ENCODE data around the gene TDRD3.

TDRD3 gene

GRCh38 chr13:60448907-60449510 lies 52.0 kb downstream of the TDRD3 start:
- Histone ChIP-seq H3K4me1 (ENCODE audit: insufficient read depth, low read length, severe bottlenecking) (no peaks in the 10 kb centered on the region), H3K36me3 (ENCODE audit: insufficient read depth, low read length) (no peaks in the 10 kb centered on the region)
- TF ChIP-seq CTCF (IDR thresholded peaks at IDR 0.05; ENCODE audit: low read length) (peak; percentile 65), EZH2 (IDR thresholded peaks at IDR 0.05; ENCODE audit: borderline replicate concordance, low read length) (no peak)

GRCh38 chr13:60453490-60453889 lies 56.5 kb downstream of the TDRD3 start:
- Histone ChIP-seq H3K9me2 (ENCODE audit: low read depth, low read length) (no peaks in the 10 kb centered on the region), H3K9me3 (ENCODE audit: low read length) (no peaks in the 10 kb centered on the region), H3K79me2 (ENCODE audit: insufficient read depth, low read length) (no peaks in the 10 kb centered on the region), H3K4me3 (ENCODE audit: low read depth, low read length, poor library complexity, severe bottlenecking) (no peak overlapping the region), H3K27me3 (ENCODE audit: insufficient read depth, low read length) (no peaks in the 10 kb centered on the region), H3K9ac (ENCODE audit: low read length) (no peak overlapping the region), H3K27ac (ENCODE audit: low read depth, low read length, poor library complexity, severe bottlenecking) (no peak overlapping the region), H3K36me3 (ENCODE audit: insufficient read depth, low read length) (no peaks in the 10 kb centered on the region), H4K20me1 (ENCODE audit: insufficient read depth, low read length) (no peaks in the 10 kb centered on the region), H2AFZ (ENCODE audit: low read length) (no peak overlapping the region), H3K4me2 (ENCODE audit: low read length) (no peak overlapping the region), H3K4me1 (ENCODE audit: insufficient read depth, low read length, severe bottlenecking) (no peaks in the 10 kb centered on the region), H3F3A (ENCODE audit: insufficient read depth, low read length) (no peaks in the 10 kb centered on the region)
- no peak for TF ChIP-seq EZH2 (IDR thresholded peaks at IDR 0.05; ENCODE audit: borderline replicate concordance, low read length)
- TF ChIP-seq CTCF (IDR thresholded peaks at IDR 0.05; ENCODE audit: low read length), result no peak

More at GRCh38 chr13:60448907-60449510, 52.0 kb downstream of the TDRD3 start:
- no peak overlapping the region for H3K4me2 ChIP-seq (ENCODE audit: low read length)
- H3K9me3 ChIP-seq (ENCODE audit: low read length), result no peaks in the 10 kb centered on the region
- no peak overlapping the region for H3K27ac ChIP-seq (ENCODE audit: low read depth, low read length, poor library complexity, severe bottlenecking)
- H3K79me2 ChIP-seq (ENCODE audit: insufficient read depth, low read length), result no peaks in the 10 kb centered on the region
- H3K27me3 ChIP-seq (ENCODE audit: insufficient read depth, low read length), result no peaks in the 10 kb centered on the region
- no peak overlapping the region for H2AFZ ChIP-seq (ENCODE audit: low read length)
- no peak overlapping the region for H3K4me3 ChIP-seq (ENCODE audit: low read depth, low read length, poor library complexity, severe bottlenecking)
- no peak overlapping the region for H3K9ac ChIP-seq (ENCODE audit: low read length)
- H3F3A ChIP-seq (ENCODE audit: insufficient read depth, low read length), result no peaks in the 10 kb centered on the region
- H4K20me1 ChIP-seq (ENCODE audit: insufficient read depth, low read length), result no peaks in the 10 kb centered on the region
- no peaks in the 10 kb centered on the region for H3K9me2 ChIP-seq (ENCODE audit: low read depth, low read length)

- Histone ChIP-seq H3K9ac (ENCODE audit: low read length) (no peak overlapping the region), H3K27ac (ENCODE audit: low read depth, low read length, poor library complexity, severe bottlenecking) (no peak overlapping the region), H3K79me2 (ENCODE audit: insufficient read depth, low read length) (no peaks in the 10 kb centered on the region), H4K20me1 (ENCODE audit: insufficient read depth, low read length) (no peaks in the 10 kb centered on the region), H3K9me2 (ENCODE audit: low read depth, low read length) (no peaks in the 10 kb centered on the region), H3K9me3 (ENCODE audit: low read length) (no peaks in the 10 kb centered on the region), H2AFZ (ENCODE audit: low read length) (no peak overlapping the region), H3K4me1 (ENCODE audit: insufficient read depth, low read length, severe bottlenecking) (no peaks in the 10 kb centered on the region), H3K4me3 (ENCODE audit: low read depth, low read length, poor library complexity, severe bottlenecking) (no peak overlapping the region), H3K4me2 (ENCODE audit: low read length) (no peak overlapping the region), H3F3A (ENCODE audit: insufficient read depth, low read length) (no peaks in the 10 kb centered on the region), H3K27me3 (ENCODE audit: insufficient read depth, low read length) (no peaks in the 10 kb centered on the region), H3K36me3 (ENCODE audit: insufficient read depth, low read length) (no peaks in the 10 kb centered on the region)
- no peak for TF ChIP-seq CTCF (IDR thresholded peaks at IDR 0.05; ENCODE audit: low read length)
- TF ChIP-seq EZH2 (IDR thresholded peaks at IDR 0.05; ENCODE audit: borderline replicate concordance, low read length), result no peak
Measured at GRCh38 chr13:60454425-60454824, 57.4 kb downstream of the TDRD3 start.

Data from OCI-LY1 (cell line).